GM12878 (cell line): ENCODE data around the gene VAV2.

Experiments
- CTCF ChIP-seq, 3 experiments: IDR thresholded peaks in 2 of 3; conservative IDR thresholded peaks in 1 of 3; 2 replicates each; pipeline ENCODE4 v1.5.1; 2011; ENCODE audit warnings: low read depth in 3 of 3, low read length in 3 of 3, mild to moderate bottlenecking in 3 of 3, control low read depth in 2 of 3, moderate library complexity in 2 of 3, inconsistent platforms in 1 of 3, mixed read lengths in 1 of 3; ENCODE audit not compliant: control insufficient read depth in 2 of 3, insufficient read depth in 1 of 3; ENCODE audit errors: extremely low read depth in 1 of 3
- EGR1 ChIP-seq, 2 experiments: IDR thresholded peaks; 1 replicate in 1 of 2; 2 replicates in 1 of 2; pipeline ENCODE4 v1.6.1; 2011 to 2012; ENCODE audit warnings: low read depth in 2 of 2, low read length in 2 of 2, borderline replicate concordance in 1 of 2, mild to moderate bottlenecking in 1 of 2, moderate library complexity in 1 of 2
- EP300 ChIP-seq, 2 experiments: fragments of 150-350 bp in 1 of 2; IDR thresholded peaks; 2 replicates each; pipeline ENCODE4 v1.6.1; 2011 to 2012; ENCODE audit warnings: low read depth in 2 of 2, low read length in 2 of 2, borderline replicate concordance in 1 of 2, improper control_type of control experiment in 1 of 2, inconsistent platforms in 1 of 2; ENCODE audit not compliant: control insufficient read depth in 1 of 2
- HDAC2 ChIP-seq: fragments of 200-600 bp; sonication (generic); IDR thresholded peaks from 2 replicates; pipeline ENCODE4 v1.6.1; 2017
- JUND ChIP-seq: IDR thresholded peaks from 2 replicates; pipeline ENCODE4 v1.6.1; 2012; ENCODE audit warnings: low read depth, mild to moderate bottlenecking, low read length, improper control_type of control experiment, moderate library complexity
- PBX3 ChIP-seq: IDR thresholded peaks from 2 replicates; pipeline ENCODE4 v1.6.1; 2011; ENCODE audit warnings: mild to moderate bottlenecking, low read depth, low read length, moderate library complexity; ENCODE audit not compliant: insufficient replicate concordance
- POLR2A ChIP-seq: IDR thresholded peaks from 2 replicates; pipeline ENCODE4 v1.6.1; 2011; ENCODE audit warnings: low read depth, mild to moderate bottlenecking, low read length
- RBBP5 ChIP-seq: fragments of 200-600 bp; sonication (generic); conservative IDR thresholded peaks from 2 replicates; pipeline ENCODE4 v1.6.1; 2016
- ZNF274 ChIP-seq: IDR thresholded peaks from one replicate; pipeline ENCODE4 v1.8.0; 2011; ENCODE audit not compliant: insufficient read length, insufficient read depth
- TF ChIP-seq, protein P1 (sequence below): fragments of 450-650 bp; IDR thresholded peaks from 2 replicates; pipeline ENCODE4 v1.6.1; 2017; ENCODE audit warnings: mild to moderate bottlenecking, moderate library complexity
- TF ChIP-seq, protein P2 (sequence below): IDR thresholded peaks from 2 replicates; pipeline ENCODE4 v1.6.1; 2011; ENCODE audit warnings: low read depth, low read length, improper control_type of control experiment, borderline replicate concordance

GRCh38 chr9:133812941-133813748 lies 179.0 kb downstream of the VAV2 start:
- TF ChIP-seq JUND = no peak
- TF ChIP-seq CTCF (IDR thresholded peaks at IDR 0.05 in 2 of 3, conservative IDR thresholded peaks at IDR 0.05 in 1 of 3; ENCODE audit: control insufficient read depth in 2 of 3, extremely low read depth in 1 of 3, insufficient read depth in 1 of 3, low read depth in 3 of 3, low read length in 3 of 3) = no peak
- TF ChIP-seq POLR2A = no peak
- no peak for TF ChIP-seq ZNF274
- TF ChIP-seq, protein P1, sequence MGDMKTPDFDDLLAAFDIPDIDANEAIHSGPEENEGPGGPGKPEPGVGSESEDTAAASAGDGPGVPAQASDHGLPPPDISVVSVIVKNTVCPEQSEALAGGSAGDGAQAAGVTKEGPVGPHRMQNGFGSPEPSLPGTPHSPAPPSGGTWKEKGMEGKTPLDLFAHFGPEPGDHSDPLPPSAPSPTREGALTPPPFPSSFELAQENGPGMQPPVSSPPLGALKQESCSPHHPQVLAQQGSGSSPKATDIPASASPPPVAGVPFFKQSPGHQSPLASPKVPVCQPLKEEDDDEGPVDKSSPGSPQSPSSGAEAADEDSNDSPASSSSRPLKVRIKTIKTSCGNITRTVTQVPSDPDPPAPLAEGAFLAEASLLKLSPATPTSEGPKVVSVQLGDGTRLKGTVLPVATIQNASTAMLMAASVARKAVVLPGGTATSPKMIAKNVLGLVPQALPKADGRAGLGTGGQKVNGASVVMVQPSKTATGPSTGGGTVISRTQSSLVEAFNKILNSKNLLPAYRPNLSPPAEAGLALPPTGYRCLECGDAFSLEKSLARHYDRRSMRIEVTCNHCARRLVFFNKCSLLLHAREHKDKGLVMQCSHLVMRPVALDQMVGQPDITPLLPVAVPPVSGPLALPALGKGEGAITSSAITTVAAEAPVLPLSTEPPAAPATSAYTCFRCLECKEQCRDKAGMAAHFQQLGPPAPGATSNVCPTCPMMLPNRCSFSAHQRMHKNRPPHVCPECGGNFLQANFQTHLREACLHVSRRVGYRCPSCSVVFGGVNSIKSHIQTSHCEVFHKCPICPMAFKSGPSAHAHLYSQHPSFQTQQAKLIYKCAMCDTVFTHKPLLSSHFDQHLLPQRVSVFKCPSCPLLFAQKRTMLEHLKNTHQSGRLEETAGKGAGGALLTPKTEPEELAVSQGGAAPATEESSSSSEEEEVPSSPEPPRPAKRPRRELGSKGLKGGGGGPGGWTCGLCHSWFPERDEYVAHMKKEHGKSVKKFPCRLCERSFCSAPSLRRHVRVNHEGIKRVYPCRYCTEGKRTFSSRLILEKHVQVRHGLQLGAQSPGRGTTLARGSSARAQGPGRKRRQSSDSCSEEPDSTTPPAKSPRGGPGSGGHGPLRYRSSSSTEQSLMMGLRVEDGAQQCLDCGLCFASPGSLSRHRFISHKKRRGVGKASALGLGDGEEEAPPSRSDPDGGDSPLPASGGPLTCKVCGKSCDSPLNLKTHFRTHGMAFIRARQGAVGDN = no peak
- no peak for TF ChIP-seq RBBP5
- TF ChIP-seq EGR1 (IDR thresholded peaks at IDR 0.05; ENCODE audit: borderline replicate concordance in 1 of 2, low read depth in 2 of 2, low read length in 2 of 2) = no peak
- TF ChIP-seq HDAC2 = no peak
- TF ChIP-seq, protein P2, sequence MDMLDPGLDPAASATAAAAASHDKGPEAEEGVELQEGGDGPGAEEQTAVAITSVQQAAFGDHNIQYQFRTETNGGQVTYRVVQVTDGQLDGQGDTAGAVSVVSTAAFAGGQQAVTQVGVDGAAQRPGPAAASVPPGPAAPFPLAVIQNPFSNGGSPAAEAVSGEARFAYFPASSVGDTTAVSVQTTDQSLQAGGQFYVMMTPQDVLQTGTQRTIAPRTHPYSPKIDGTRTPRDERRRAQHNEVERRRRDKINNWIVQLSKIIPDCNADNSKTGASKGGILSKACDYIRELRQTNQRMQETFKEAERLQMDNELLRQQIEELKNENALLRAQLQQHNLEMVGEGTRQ = no peak
- no peak for TF ChIP-seq PBX3
- no peak for TF ChIP-seq EP300 (IDR thresholded peaks at IDR 0.05; ENCODE audit: borderline replicate concordance in 1 of 2, control insufficient read depth in 1 of 2, low read depth in 2 of 2, low read length in 2 of 2)
